WTC11 (cell line): ENCODE data around the gene KIF26A. TPM values are rescaled to one million over a fixed set of nuclear protein-coding genes. Genes with fewer than 3 reads are reported as not detected.

Experiments used
- ATF1 ChIP-seq: sonication (generic); formaldehyde crosslinking; IDR thresholded peaks from 2 replicates; pipeline ENCODE4 v1.8.1; 2023; ENCODE audit warnings: mild to moderate bottlenecking, moderate library complexity, missing genetic modification reagents
- ELF4 ChIP-seq: sonication (generic); formaldehyde crosslinking; IDR thresholded peaks from 2 replicates; pipeline ENCODE4 v1.8.1; 2022; ENCODE audit warnings: low read depth, mild to moderate bottlenecking, moderate library complexity, missing genetic modification reagents
- EMX1 ChIP-seq: fragments of 250-450 bp; sonication (Bioruptor Pico); IDR thresholded peaks from 2 replicates; pipeline ENCODE4 v1.8.0; 2021; ENCODE audit warnings: mild to moderate bottlenecking
- GRHL2 ChIP-seq: fragments of 250-450 bp; sonication (Bioruptor Pico); IDR thresholded peaks from 2 replicates; pipeline ENCODE4 v1.8.0; 2022; ENCODE audit warnings: mild to moderate bottlenecking, moderate library complexity; ENCODE audit not compliant: insufficient replicate concordance, severe bottlenecking
- GTF2I ChIP-seq: fragments of 250-450 bp; sonication (Bioruptor Pico); conservative IDR thresholded peaks from 2 replicates; pipeline ENCODE4 v1.4.0; 2021; ENCODE audit warnings: mild to moderate bottlenecking
- JAZF1 ChIP-seq: fragments of 250-450 bp; sonication (Bioruptor Pico); IDR thresholded peaks from 2 replicates; pipeline ENCODE4 v1.9.0; 2021; ENCODE audit warnings: moderate library complexity, mild to moderate bottlenecking, inconsistent platforms
- KAT7 ChIP-seq: sonication (generic); formaldehyde crosslinking; IDR thresholded peaks from 2 replicates; pipeline ENCODE4 v1.8.1; 2023; ENCODE audit warnings: missing genetic modification reagents, mild to moderate bottlenecking, borderline replicate concordance
- MXD4 ChIP-seq: fragments of 250-450 bp; sonication (Bioruptor Pico); IDR thresholded peaks from 2 replicates; pipeline ENCODE4 v1.8.0; 2021; ENCODE audit warnings: mild to moderate bottlenecking, moderate library complexity, borderline replicate concordance
- MYBL2 ChIP-seq: sonication (generic); formaldehyde crosslinking; IDR thresholded peaks from 2 replicates; pipeline ENCODE4 v1.8.1; 2023; ENCODE audit warnings: mild to moderate bottlenecking, moderate library complexity, missing genetic modification reagents
- NFATC4 ChIP-seq: fragments of 250-450 bp; sonication (Bioruptor Pico); IDR thresholded peaks from 2 replicates; pipeline ENCODE4 v1.9.0; 2021; ENCODE audit warnings: mild to moderate bottlenecking
- OVOL2 ChIP-seq: fragments of 250-450 bp; sonication (Bioruptor Pico); IDR thresholded peaks from 2 replicates; pipeline ENCODE4 v1.9.0; 2021; ENCODE audit warnings: mild to moderate bottlenecking, borderline replicate concordance
- PRRX2 ChIP-seq: fragments of 250-450 bp; sonication (Bioruptor Pico); IDR thresholded peaks from 2 replicates; pipeline ENCODE4 v1.8.0; 2021; ENCODE audit warnings: mild to moderate bottlenecking
- RELA ChIP-seq: sonication (generic); formaldehyde crosslinking; IDR thresholded peaks from 2 replicates; pipeline ENCODE4 v1.8.1; 2022; ENCODE audit warnings: missing genetic modification reagents, mild to moderate bottlenecking, borderline replicate concordance
- SMAD3 ChIP-seq: sonication (generic); formaldehyde crosslinking; IDR thresholded peaks from 2 replicates; pipeline ENCODE4 v1.8.0; 2022; ENCODE audit warnings: missing genetic modification reagents, mild to moderate bottlenecking, borderline replicate concordance
- TEAD4 ChIP-seq: sonication (generic); formaldehyde crosslinking; IDR thresholded peaks from 2 replicates; pipeline ENCODE4 v1.8.0; 2022; ENCODE audit warnings: mild to moderate bottlenecking, missing genetic modification reagents
- TP53 ChIP-seq: sonication (generic); formaldehyde crosslinking; IDR thresholded peaks from 2 replicates; pipeline ENCODE4 v1.8.1; 2023; ENCODE audit warnings: mild to moderate bottlenecking, missing genetic modification reagents
- ZNF121 ChIP-seq: sonication (generic); formaldehyde crosslinking; IDR thresholded peaks from 2 replicates; pipeline ENCODE4 v1.8.0; 2023; ENCODE audit warnings: missing genetic modification reagents
- ZNF416 ChIP-seq: fragments of 250-450 bp; sonication (Bioruptor Pico); IDR thresholded peaks from 2 replicates; pipeline ENCODE4 v1.9.0; 2021; ENCODE audit warnings: mild to moderate bottlenecking, inconsistent platforms
- total RNA-seq: library from RNA; stranded (reverse); gene quantifications from 3 replicates; pipeline ENCODE4 v1.2.3, GENCODE V29; 2021
- TF ChIP-seq, protein P1 (sequence below): sonication (generic); formaldehyde crosslinking; IDR thresholded peaks from 2 replicates; pipeline ENCODE4 v1.8.1; 2023; ENCODE audit warnings: mild to moderate bottlenecking, moderate library complexity, missing genetic modification reagents
- TF ChIP-seq, protein P2 (sequence below): sonication (generic); formaldehyde crosslinking; IDR thresholded peaks from 2 replicates; pipeline ENCODE4 v1.8.1; 2023; ENCODE audit warnings: mild to moderate bottlenecking, missing genetic modification reagents, moderate library complexity
- TF ChIP-seq, protein P3 (sequence below): sonication (generic); formaldehyde crosslinking; IDR thresholded peaks from 2 replicates; pipeline ENCODE4 v1.8.1; 2023; ENCODE audit warnings: mild to moderate bottlenecking, missing genetic modification reagents, moderate library complexity
- TF ChIP-seq, protein P4 (sequence below): fragments of 250-450 bp; sonication (Bioruptor Pico); IDR thresholded peaks from 2 replicates; pipeline ENCODE4 v1.8.0; 2021; ENCODE audit warnings: mild to moderate bottlenecking
- TF ChIP-seq, protein P5 (sequence below): sonication (generic); formaldehyde crosslinking; IDR thresholded peaks from 2 replicates; pipeline ENCODE4 v1.8.1; 2022; ENCODE audit warnings: low read depth, mild to moderate bottlenecking, moderate library complexity, missing genetic modification reagents, borderline replicate concordance
- TF ChIP-seq, protein P6 (sequence below): sonication (generic); formaldehyde crosslinking; conservative IDR thresholded peaks from 2 replicates; pipeline ENCODE4 v1.8.1; 2023; ENCODE audit warnings: mild to moderate bottlenecking, low read depth, missing genetic modification reagents, moderate library complexity
- TF ChIP-seq, protein P7 (sequence below): fragments of 250-450 bp; sonication (Bioruptor Pico); IDR thresholded peaks from 2 replicates; pipeline ENCODE4 v1.9.0; 2021; ENCODE audit warnings: mild to moderate bottlenecking, borderline replicate concordance

Gene KIF26A
- total RNA-seq, 1 experiment from 2014 or later: 53.4 TPM

DNA sequence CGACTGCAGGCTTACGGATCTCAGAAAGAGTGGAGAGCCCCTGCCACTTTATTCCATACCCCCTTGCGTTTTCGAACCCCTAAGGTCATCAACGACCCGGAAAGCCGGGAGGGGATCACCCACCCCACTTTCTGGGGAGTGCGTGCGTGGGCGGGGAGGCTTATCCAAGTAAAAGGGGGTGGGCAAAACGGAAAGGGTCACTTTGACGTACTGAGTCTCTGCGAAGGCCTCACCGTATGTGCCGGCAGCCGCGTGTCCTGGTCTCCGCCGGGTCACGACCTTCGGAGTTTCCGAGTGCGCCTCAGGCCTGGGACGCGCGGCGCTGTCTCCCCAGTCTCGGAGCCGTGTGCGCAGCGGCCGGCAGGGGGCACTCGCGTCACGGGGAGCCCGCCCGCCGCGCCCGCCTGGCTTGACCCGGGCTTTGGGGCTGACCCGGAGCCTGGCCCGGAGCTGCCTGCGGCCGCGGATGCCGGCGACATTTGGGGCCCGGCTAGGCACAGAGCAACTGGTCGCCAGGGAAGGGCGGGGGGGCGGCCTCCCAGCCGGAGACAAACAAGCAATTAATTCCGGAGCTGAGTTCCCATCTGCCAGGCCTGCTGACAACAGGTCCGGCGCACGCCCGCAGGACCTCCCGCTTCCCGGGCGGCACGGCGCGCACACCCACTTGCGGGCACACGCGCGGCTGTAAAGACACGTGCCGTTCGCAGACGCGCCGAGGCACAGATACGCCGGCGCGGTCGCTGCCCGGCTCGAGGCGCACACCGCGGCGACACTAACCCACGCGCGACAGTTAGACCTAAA, 890 bp upstream of the KIF26A start (continued):
- TF ChIP-seq OVOL2 (CRISPR knock-in tag): no peak
- peak; percentile 59; the same call in 1 of the 2 replicates for TF ChIP-seq RELA (CRISPR knock-in tag)
- TF ChIP-seq, protein P1, sequence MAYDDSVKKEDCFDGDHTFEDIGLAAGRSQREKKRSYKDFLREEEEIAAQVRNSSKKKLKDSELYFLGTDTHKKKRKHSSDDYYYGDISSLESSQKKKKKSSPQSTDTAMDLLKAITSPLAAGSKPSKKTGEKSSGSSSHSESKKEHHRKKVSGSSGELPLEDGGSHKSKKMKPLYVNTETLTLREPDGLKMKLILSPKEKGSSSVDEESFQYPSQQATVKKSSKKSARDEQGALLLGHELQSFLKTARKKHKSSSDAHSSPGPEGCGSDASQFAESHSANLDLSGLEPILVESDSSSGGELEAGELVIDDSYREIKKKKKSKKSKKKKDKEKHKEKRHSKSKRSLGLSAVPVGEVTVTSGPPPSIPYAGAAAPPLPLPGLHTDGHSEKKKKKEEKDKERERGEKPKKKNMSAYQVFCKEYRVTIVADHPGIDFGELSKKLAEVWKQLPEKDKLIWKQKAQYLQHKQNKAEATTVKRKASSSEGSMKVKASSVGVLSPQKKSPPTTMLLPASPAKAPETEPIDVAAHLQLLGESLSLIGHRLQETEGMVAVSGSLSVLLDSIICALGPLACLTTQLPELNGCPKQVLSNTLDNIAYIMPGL (CRISPR knock-in tag): peak; percentile 82
- TF ChIP-seq, protein P2, sequence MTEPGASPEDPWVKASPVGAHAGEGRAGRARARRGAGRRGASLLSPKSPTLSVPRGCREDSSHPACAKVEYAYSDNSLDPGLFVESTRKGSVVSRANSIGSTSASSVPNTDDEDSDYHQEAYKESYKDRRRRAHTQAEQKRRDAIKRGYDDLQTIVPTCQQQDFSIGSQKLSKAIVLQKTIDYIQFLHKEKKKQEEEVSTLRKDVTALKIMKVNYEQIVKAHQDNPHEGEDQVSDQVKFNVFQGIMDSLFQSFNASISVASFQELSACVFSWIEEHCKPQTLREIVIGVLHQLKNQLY: no peak
- 0 out of 2 replicates have a peak, but pooled peaks have one; percentile 76 for TF ChIP-seq ATF1
- TF ChIP-seq, protein P3, sequence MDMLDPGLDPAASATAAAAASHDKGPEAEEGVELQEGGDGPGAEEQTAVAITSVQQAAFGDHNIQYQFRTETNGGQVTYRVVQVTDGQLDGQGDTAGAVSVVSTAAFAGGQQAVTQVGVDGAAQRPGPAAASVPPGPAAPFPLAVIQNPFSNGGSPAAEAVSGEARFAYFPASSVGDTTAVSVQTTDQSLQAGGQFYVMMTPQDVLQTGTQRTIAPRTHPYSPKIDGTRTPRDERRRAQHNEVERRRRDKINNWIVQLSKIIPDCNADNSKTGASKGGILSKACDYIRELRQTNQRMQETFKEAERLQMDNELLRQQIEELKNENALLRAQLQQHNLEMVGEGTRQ: 0 out of 2 replicates have a peak, but pooled peaks have one; percentile 22
- peak; percentile 67; the same call in 1 of the 2 replicates for TF ChIP-seq KAT7 (CRISPR knock-in tag)
- TF ChIP-seq, protein P4, sequence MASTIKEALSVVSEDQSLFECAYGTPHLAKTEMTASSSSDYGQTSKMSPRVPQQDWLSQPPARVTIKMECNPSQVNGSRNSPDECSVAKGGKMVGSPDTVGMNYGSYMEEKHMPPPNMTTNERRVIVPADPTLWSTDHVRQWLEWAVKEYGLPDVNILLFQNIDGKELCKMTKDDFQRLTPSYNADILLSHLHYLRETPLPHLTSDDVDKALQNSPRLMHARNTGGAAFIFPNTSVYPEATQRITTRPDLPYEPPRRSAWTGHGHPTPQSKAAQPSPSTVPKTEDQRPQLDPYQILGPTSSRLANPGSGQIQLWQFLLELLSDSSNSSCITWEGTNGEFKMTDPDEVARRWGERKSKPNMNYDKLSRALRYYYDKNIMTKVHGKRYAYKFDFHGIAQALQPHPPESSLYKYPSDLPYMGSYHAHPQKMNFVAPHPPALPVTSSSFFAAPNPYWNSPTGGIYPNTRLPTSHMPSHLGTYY (CRISPR knock-in tag): no peak
- TF ChIP-seq JAZF1 (CRISPR knock-in tag): no peak
- 0 out of 2 replicates have a peak, but pooled peaks have one; percentile 9 for TF ChIP-seq ZNF121 (CRISPR knock-in tag)
- no peak; the same call in 1 of the 2 replicates for TF ChIP-seq TP53
- no peak for TF ChIP-seq EMX1 (CRISPR knock-in tag)
- no peak for TF ChIP-seq MYBL2 (CRISPR knock-in tag)
- TF ChIP-seq, protein P5, sequence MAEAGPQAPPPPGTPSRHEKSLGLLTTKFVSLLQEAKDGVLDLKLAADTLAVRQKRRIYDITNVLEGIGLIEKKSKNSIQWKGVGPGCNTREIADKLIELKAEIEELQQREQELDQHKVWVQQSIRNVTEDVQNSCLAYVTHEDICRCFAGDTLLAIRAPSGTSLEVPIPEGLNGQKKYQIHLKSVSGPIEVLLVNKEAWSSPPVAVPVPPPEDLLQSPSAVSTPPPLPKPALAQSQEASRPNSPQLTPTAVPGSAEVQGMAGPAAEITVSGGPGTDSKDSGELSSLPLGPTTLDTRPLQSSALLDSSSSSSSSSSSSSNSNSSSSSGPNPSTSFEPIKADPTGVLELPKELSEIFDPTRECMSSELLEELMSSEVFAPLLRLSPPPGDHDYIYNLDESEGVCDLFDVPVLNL: no peak
- no peak for TF ChIP-seq MXD4 (CRISPR knock-in tag)
- no peak for TF ChIP-seq ZNF416 (CRISPR knock-in tag)
- TF ChIP-seq SMAD3 (CRISPR knock-in tag): no peak
- no peak for TF ChIP-seq GTF2I
- no peak for TF ChIP-seq TEAD4 (CRISPR knock-in tag)
- no peak for TF ChIP-seq ELF4 (CRISPR knock-in tag)
- TF ChIP-seq PRRX2 (CRISPR knock-in tag): no peak
- TF ChIP-seq, protein P6, sequence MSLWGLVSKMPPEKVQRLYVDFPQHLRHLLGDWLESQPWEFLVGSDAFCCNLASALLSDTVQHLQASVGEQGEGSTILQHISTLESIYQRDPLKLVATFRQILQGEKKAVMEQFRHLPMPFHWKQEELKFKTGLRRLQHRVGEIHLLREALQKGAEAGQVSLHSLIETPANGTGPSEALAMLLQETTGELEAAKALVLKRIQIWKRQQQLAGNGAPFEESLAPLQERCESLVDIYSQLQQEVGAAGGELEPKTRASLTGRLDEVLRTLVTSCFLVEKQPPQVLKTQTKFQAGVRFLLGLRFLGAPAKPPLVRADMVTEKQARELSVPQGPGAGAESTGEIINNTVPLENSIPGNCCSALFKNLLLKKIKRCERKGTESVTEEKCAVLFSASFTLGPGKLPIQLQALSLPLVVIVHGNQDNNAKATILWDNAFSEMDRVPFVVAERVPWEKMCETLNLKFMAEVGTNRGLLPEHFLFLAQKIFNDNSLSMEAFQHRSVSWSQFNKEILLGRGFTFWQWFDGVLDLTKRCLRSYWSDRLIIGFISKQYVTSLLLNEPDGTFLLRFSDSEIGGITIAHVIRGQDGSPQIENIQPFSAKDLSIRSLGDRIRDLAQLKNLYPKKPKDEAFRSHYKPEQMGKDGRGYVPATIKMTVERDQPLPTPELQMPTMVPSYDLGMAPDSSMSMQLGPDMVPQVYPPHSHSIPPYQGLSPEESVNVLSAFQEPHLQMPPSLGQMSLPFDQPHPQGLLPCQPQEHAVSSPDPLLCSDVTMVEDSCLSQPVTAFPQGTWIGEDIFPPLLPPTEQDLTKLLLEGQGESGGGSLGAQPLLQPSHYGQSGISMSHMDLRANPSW (CRISPR knock-in tag): no peak
- TF ChIP-seq NFATC4 (CRISPR knock-in tag): no peak
- TF ChIP-seq, protein P7, sequence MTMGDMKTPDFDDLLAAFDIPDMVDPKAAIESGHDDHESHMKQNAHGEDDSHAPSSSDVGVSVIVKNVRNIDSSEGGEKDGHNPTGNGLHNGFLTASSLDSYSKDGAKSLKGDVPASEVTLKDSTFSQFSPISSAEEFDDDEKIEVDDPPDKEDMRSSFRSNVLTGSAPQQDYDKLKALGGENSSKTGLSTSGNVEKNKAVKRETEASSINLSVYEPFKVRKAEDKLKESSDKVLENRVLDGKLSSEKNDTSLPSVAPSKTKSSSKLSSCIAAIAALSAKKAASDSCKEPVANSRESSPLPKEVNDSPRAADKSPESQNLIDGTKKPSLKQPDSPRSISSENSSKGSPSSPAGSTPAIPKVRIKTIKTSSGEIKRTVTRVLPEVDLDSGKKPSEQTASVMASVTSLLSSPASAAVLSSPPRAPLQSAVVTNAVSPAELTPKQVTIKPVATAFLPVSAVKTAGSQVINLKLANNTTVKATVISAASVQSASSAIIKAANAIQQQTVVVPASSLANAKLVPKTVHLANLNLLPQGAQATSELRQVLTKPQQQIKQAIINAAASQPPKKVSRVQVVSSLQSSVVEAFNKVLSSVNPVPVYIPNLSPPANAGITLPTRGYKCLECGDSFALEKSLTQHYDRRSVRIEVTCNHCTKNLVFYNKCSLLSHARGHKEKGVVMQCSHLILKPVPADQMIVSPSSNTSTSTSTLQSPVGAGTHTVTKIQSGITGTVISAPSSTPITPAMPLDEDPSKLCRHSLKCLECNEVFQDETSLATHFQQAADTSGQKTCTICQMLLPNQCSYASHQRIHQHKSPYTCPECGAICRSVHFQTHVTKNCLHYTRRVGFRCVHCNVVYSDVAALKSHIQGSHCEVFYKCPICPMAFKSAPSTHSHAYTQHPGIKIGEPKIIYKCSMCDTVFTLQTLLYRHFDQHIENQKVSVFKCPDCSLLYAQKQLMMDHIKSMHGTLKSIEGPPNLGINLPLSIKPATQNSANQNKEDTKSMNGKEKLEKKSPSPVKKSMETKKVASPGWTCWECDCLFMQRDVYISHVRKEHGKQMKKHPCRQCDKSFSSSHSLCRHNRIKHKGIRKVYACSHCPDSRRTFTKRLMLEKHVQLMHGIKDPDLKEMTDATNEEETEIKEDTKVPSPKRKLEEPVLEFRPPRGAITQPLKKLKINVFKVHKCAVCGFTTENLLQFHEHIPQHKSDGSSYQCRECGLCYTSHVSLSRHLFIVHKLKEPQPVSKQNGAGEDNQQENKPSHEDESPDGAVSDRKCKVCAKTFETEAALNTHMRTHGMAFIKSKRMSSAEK: no peak
- no peak for TF ChIP-seq GRHL2
